Astrocyte of the spinal cord (primary cell): ENCODE results near the gene CCDC183.
"Not testable (repeated sequence)": the region's sequence is repeated elsewhere in the genome, so short reads cannot be mapped to it uniquely, and the experiment has no call there.

Experiments used
- DNase-seq: peaks from one replicate; pipeline ENCODE4 v3.0.0; 2011; ENCODE audit warnings: low read depth, low spot score
- H3K4me3 ChIP-seq: 2 replicates; pipeline ENCODE4 v1.5.1; 2011; ENCODE audit warnings: low read depth, mild to moderate bottlenecking, low read length, moderate library complexity
- CTCF ChIP-seq: IDR thresholded peaks from 2 replicates; pipeline ENCODE4 v1.5.1; 2012; ENCODE audit warnings: low read depth, mild to moderate bottlenecking, low read length, inconsistent platforms
- in situ Hi-C: cut with HindIII; loops from 2 replicates; pipeline ENCODE4 v1.10.0; 2017; ENCODE audit warnings: low sequenced_read_pairs

The CCDC183 gene

GRCh38 chr9:136751244-136751643 lies 44.9 kb upstream of the CCDC183 start:
- H3K4me3 ChIP-seq = no peak overlapping the region
- no peak for DNase-seq
- in situ Hi-C loops = no loop called here
- no peak for TF ChIP-seq CTCF

GRCh38 chr9:136751814-136752213 lies 44.3 kb upstream of the CCDC183 start:
- in situ Hi-C loops = no loop called here
- DNase-seq = no peak

GRCh38 chr9:136753371-136754058 lies 42.6 kb upstream of the CCDC183 start:
- no peak for DNase-seq
- in situ Hi-C loops = no loop called here
- H3K4me3 ChIP-seq = no peak overlapping the region
- no peak for TF ChIP-seq CTCF

More at GRCh38 chr9:136751814-136752213, 44.3 kb upstream of the CCDC183 start:
- H3K4me3 ChIP-seq = no peak overlapping the region
- TF ChIP-seq CTCF = no peak

- H3K4me3 ChIP-seq = no peak overlapping the region
- in situ Hi-C loops = no loop called here
- no peak for DNase-seq
- no peak for TF ChIP-seq CTCF
Observed at GRCh38 chr9:136754059-136754572, 42.0 kb upstream of the CCDC183 start.

GRCh38 chr9:136754626-136755301 lies 41.4 kb upstream of the CCDC183 start:
- H3K4me3 ChIP-seq = no peak overlapping the region
- in situ Hi-C loops = no loop called here
- TF ChIP-seq CTCF = no peak
- no peak for DNase-seq

GRCh38 chr9:136755302-136756133 lies 40.6 kb upstream of the CCDC183 start:
- in situ Hi-C loops, DNase-seq, H3K4me3 ChIP-seq: not testable (repeated sequence)
